SK-N-SH treated with all-trans-retinoic acid at 6 μM for 48 hours (cell line): ENCODE results near the gene HIVEP2.

ENCODE experiments used
- ATAC-seq: fragments of 200-7000 bp; cut with Tn5 transposase; 3 replicates; pipeline ENCODE4 v1.9.1; 2020; ENCODE audit warnings: mild to moderate bottlenecking, moderate library complexity
- ARNTL ChIP-seq: fragments of 450-650 bp; formaldehyde crosslinking; IDR thresholded peaks from 2 replicates; pipeline ENCODE4 v1.5.0; 2020; ENCODE audit warnings: low read depth, mild to moderate bottlenecking, moderate library complexity, borderline replicate concordance
- BACH2 ChIP-seq: fragments of 250-450 bp; sonication (Bioruptor Pico); IDR thresholded peaks from 2 replicates; pipeline ENCODE4 v1.9.0; 2021; ENCODE audit warnings: mild to moderate bottlenecking, borderline replicate concordance
- CSDC2 ChIP-seq: fragments of 250-450 bp; sonication (Bioruptor Pico); IDR thresholded peaks from 2 replicates; pipeline ENCODE4 v1.5.0; 2020; ENCODE audit warnings: mild to moderate bottlenecking, moderate library complexity
- ESRRG ChIP-seq: fragments of 250-450 bp; sonication (Bioruptor Pico); IDR thresholded peaks from 2 replicates; pipeline ENCODE4 v1.6.1; 2021; ENCODE audit warnings: mild to moderate bottlenecking
- GLIS3 ChIP-seq: fragments of 250-450 bp; sonication (Bioruptor Pico); IDR thresholded peaks from 2 replicates; pipeline ENCODE4 v1.5.0; 2020; ENCODE audit warnings: mild to moderate bottlenecking, moderate library complexity
- ISL1 ChIP-seq: fragments of 250-450 bp; sonication (Bioruptor Pico); IDR thresholded peaks from 2 replicates; pipeline ENCODE4 v2.1.2; 2022; ENCODE audit warnings: mild to moderate bottlenecking, moderate library complexity
- OSR1 ChIP-seq: fragments of 250-450 bp; sonication (Bioruptor Pico); IDR thresholded peaks from 2 replicates; pipeline ENCODE4 v1.8.0; 2022; ENCODE audit warnings: moderate library complexity, mild to moderate bottlenecking, inconsistent platforms
- RARB ChIP-seq: fragments of 250-450 bp; sonication (Bioruptor Pico); IDR thresholded peaks from 2 replicates; pipeline ENCODE4 v1.8.0; 2021; ENCODE audit warnings: mild to moderate bottlenecking, moderate library complexity
- SNAI2 ChIP-seq: fragments of 250-450 bp; sonication (Bioruptor Pico); IDR thresholded peaks from 2 replicates; pipeline ENCODE4 v1.5.0; 2020; ENCODE audit warnings: mild to moderate bottlenecking, moderate library complexity
- TCF4 ChIP-seq: fragments of 250-450 bp; sonication (Bioruptor Pico); IDR thresholded peaks from 2 replicates; pipeline ENCODE4 v1.8.0; 2021; ENCODE audit warnings: mild to moderate bottlenecking, moderate library complexity, borderline replicate concordance
- ZNF565 ChIP-seq: fragments of 450-650 bp; formaldehyde crosslinking; conservative IDR thresholded peaks from 2 replicates; pipeline ENCODE4 v1.5.0; 2020; ENCODE audit warnings: low read depth, mild to moderate bottlenecking, moderate library complexity
- ZNF70 ChIP-seq: fragments of 450-650 bp; formaldehyde crosslinking; IDR thresholded peaks from 2 replicates; pipeline ENCODE4 v1.5.0; 2020; ENCODE audit warnings: mild to moderate bottlenecking, moderate library complexity
- ZNF8 ChIP-seq: fragments of 450-650 bp; formaldehyde crosslinking; IDR thresholded peaks from 2 replicates; pipeline ENCODE4 v1.5.0; 2020; ENCODE audit warnings: mild to moderate bottlenecking, moderate library complexity
- TF ChIP-seq, protein P1 (sequence below): fragments of 250-450 bp; sonication (Bioruptor Pico); IDR thresholded peaks from 2 replicates; pipeline ENCODE4 v1.8.0; 2020; ENCODE audit warnings: mild to moderate bottlenecking, moderate library complexity, borderline replicate concordance
- TF ChIP-seq, protein P2 (sequence below): fragments of 250-450 bp; sonication (Bioruptor Pico); IDR thresholded peaks from 2 replicates; pipeline ENCODE4 v1.5.0; 2020; ENCODE audit warnings: mild to moderate bottlenecking, moderate library complexity
- TF ChIP-seq, protein P3 (sequence below): fragments of 250-450 bp; sonication (Bioruptor Pico); IDR thresholded peaks from 2 replicates; pipeline ENCODE4 v1.5.1; 2021; ENCODE audit warnings: mild to moderate bottlenecking, moderate library complexity
- TF ChIP-seq, protein P4 (sequence below): fragments of 250-450 bp; sonication (Bioruptor Pico); IDR thresholded peaks from 2 replicates; pipeline ENCODE4 v1.8.0; 2021; ENCODE audit warnings: low read depth, mild to moderate bottlenecking, moderate library complexity, borderline replicate concordance

Gene HIVEP2

DNA sequence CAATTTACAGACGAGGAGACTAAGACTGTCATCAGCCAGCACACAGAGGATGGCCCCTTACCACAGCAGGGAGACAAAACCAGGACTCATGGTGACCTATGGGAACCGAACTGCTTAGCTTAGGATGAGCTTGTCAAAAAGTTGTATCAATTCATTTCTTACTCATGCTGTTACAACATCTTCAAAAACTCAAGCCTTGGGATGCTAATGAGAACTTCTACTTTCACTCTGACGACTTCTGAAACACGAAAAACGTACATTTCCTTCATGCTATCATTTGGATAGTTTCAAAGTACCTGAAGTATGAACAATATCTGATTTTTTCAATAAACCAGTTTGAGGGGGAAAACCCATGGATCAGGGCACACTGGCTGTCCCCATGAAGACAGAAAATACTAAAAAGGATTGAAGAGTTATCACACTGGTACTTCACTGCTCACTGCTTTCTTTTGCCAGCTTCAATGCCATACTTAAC, 31.9 kb downstream of the HIVEP2 start:
- TF ChIP-seq TCF4 (CRISPR knock-in tag), result no peak
- no peak for TF ChIP-seq BACH2 (CRISPR knock-in tag)
- no peak for TF ChIP-seq ZNF70 (CRISPR knock-in tag)
- no peak for TF ChIP-seq GLIS3 (CRISPR knock-in tag)
- no peak for TF ChIP-seq ESRRG (CRISPR knock-in tag)
- no peak for TF ChIP-seq ARNTL (CRISPR knock-in tag)
- no peak for ATAC-seq

DNA sequence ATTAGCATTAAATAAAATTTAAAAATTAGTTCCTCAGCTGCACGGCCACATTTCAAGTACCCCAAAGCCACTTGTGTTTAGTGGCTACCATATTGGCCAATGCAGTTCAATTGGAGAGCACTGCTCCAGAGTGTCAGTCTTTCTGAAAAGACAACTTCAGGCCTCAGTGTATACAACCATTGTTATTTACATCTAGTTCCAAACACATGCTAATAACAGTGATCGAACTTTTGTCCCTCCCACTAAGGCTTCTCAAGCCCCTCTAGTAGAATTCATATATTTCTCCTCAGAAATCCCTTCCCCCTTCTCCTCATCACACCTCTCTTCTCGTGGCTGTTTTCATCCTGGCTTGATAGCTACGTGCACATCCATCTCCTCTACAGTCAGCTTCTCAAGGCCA, 32.9 kb downstream of the HIVEP2 start:
- no peak for ATAC-seq
- TF ChIP-seq BACH2 (CRISPR knock-in tag) (no peak), SNAI2 (CRISPR knock-in tag) (no peak), ISL1 (no peak), GLIS3 (CRISPR knock-in tag) (no peak)

DNA sequence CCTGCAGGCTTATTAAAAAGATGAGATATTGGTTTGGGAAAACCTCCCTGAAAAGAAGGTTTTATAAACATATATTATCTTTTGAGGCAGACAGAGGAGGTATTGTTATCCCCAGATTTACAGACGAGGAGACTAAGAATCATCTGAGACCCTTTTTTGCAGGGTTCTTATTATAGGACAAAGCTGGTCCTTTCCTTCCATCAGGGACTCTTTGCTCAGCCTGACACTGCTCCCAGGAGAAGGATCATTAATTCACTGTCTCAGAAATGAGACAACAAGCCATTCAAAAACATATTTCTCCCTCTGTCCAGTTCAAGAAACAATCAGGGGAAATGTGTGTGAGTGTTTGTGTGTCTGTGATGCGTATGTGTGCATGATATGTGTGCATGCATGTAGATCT, 33.5 kb downstream of the HIVEP2 start:
- TF ChIP-seq ARNTL (CRISPR knock-in tag), result no peak
- ATAC-seq, result no peak

DNA sequence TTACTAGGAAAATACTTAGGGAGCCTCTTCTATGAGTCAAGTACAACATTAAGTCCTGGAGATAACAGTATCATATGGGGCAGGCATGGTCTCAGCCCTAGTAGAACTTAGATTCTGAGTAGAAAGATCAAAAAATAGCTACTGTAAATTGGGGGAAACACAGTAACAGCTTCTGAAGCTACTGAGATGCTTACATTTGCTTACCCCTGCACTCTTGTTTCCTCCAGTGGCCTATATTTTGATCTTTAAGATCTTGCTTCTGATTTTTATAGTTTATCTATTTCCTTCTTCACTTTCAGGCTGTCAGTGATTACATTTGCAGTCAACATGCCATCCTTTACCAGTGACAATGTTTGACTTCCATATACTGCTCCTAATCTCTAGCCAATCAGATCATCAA, 35.3 kb downstream of the HIVEP2 start:
- ATAC-seq, result no peak
- no peak for TF ChIP-seq ZNF8
- TF ChIP-seq CSDC2 (CRISPR knock-in tag), result no peak
- TF ChIP-seq RARB (CRISPR knock-in tag), result no peak
- TF ChIP-seq ARNTL (CRISPR knock-in tag), result no peak
- no peak for TF ChIP-seq TCF4 (CRISPR knock-in tag)
- TF ChIP-seq, protein P1, sequence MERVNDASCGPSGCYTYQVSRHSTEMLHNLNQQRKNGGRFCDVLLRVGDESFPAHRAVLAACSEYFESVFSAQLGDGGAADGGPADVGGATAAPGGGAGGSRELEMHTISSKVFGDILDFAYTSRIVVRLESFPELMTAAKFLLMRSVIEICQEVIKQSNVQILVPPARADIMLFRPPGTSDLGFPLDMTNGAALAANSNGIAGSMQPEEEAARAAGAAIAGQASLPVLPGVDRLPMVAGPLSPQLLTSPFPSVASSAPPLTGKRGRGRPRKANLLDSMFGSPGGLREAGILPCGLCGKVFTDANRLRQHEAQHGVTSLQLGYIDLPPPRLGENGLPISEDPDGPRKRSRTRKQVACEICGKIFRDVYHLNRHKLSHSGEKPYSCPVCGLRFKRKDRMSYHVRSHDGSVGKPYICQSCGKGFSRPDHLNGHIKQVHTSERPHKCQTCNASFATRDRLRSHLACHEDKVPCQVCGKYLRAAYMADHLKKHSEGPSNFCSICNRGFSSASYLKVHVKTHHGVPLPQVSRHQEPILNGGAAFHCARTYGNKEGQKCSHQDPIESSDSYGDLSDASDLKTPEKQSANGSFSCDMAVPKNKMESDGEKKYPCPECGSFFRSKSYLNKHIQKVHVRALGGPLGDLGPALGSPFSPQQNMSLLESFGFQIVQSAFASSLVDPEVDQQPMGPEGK, result no peak
- TF ChIP-seq SNAI2 (CRISPR knock-in tag), result no peak
- TF ChIP-seq, protein P2, sequence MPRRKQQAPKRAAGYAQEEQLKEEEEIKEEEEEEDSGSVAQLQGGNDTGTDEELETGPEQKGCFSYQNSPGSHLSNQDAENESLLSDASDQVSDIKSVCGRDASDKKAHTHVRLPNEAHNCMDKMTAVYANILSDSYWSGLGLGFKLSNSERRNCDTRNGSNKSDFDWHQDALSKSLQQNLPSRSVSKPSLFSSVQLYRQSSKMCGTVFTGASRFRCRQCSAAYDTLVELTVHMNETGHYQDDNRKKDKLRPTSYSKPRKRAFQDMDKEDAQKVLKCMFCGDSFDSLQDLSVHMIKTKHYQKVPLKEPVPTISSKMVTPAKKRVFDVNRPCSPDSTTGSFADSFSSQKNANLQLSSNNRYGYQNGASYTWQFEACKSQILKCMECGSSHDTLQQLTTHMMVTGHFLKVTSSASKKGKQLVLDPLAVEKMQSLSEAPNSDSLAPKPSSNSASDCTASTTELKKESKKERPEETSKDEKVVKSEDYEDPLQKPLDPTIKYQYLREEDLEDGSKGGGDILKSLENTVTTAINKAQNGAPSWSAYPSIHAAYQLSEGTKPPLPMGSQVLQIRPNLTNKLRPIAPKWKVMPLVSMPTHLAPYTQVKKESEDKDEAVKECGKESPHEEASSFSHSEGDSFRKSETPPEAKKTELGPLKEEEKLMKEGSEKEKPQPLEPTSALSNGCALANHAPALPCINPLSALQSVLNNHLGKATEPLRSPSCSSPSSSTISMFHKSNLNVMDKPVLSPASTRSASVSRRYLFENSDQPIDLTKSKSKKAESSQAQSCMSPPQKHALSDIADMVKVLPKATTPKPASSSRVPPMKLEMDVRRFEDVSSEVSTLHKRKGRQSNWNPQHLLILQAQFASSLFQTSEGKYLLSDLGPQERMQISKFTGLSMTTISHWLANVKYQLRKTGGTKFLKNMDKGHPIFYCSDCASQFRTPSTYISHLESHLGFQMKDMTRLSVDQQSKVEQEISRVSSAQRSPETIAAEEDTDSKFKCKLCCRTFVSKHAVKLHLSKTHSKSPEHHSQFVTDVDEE (CRISPR knock-in tag), result no peak
- TF ChIP-seq GLIS3 (CRISPR knock-in tag), result no peak
- TF ChIP-seq ESRRG (CRISPR knock-in tag), result no peak
- TF ChIP-seq ZNF565 (CRISPR knock-in tag), result no peak
- no peak for TF ChIP-seq ZNF70 (CRISPR knock-in tag)
- TF ChIP-seq, protein P3, sequence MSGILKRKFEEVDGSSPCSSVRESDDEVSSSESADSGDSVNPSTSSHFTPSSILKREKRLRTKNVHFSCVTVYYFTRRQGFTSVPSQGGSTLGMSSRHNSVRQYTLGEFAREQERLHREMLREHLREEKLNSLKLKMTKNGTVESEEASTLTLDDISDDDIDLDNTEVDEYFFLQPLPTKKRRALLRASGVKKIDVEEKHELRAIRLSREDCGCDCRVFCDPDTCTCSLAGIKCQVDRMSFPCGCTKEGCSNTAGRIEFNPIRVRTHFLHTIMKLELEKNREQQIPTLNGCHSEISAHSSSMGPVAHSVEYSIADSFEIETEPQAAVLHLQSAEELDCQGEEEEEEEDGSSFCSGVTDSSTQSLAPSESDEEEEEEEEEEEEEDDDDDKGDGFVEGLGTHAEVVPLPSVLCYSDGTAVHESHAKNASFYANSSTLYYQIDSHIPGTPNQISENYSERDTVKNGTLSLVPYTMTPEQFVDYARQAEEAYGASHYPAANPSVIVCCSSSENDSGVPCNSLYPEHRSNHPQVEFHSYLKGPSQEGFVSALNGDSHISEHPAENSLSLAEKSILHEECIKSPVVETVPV (CRISPR knock-in tag), result no peak

DNA sequence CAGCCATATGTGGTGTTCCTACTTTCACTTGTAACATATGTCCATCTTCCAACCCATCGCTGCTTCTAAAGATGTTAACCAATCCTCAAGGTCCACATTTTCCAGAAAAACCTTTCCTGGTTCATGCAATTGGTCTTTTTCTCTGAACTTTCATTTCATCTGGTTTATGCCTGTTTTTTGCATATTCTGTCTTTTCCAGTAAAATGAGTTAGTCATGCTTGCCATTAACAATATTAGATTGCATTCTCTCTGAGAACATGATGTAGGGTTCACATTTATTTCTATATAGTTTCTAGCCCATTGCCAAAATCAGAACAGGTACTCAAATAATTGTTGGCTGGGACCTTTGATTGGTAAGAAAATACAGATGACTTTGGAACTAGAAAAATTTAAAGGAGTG, 36.7 kb downstream of the HIVEP2 start:
- ATAC-seq, result no peak
- TF ChIP-seq, protein P3 (CRISPR knock-in tag), result no peak
- TF ChIP-seq ESRRG (CRISPR knock-in tag) (no peak), GLIS3 (CRISPR knock-in tag) (no peak), OSR1 (CRISPR knock-in tag) (no peak), ZNF70 (CRISPR knock-in tag) (no peak), CSDC2 (CRISPR knock-in tag) (no peak), BACH2 (CRISPR knock-in tag) (no peak), SNAI2 (CRISPR knock-in tag) (no peak)
- TF ChIP-seq, protein P4, sequence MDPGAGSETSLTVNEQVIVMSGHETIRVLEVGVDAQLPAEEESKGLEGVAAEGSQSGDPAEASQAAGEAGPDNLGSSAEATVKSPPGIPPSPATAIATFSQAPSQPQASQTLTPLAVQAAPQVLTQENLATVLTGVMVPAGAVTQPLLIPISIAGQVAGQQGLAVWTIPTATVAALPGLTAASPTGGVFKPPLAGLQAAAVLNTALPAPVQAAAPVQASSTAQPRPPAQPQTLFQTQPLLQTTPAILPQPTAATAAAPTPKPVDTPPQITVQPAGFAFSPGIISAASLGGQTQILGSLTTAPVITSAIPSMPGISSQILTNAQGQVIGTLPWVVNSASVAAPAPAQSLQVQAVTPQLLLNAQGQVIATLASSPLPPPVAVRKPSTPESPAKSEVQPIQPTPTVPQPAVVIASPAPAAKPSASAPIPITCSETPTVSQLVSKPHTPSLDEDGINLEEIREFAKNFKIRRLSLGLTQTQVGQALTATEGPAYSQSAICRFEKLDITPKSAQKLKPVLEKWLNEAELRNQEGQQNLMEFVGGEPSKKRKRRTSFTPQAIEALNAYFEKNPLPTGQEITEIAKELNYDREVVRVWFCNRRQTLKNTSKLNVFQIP, result no peak
